ENCODE results near the gene DOK3.

Gene DOK3

GRCh38 chr5:177545487-177546257 is 36.0 kb upstream of the DOK3 start:
- DNase-seq (ENCODE audit: low read depth): peak; percentile 95
- H3K4me3 ChIP-seq (ENCODE audit: low read length): no peak overlapping the region
- TF ChIP-seq, protein P1, sequence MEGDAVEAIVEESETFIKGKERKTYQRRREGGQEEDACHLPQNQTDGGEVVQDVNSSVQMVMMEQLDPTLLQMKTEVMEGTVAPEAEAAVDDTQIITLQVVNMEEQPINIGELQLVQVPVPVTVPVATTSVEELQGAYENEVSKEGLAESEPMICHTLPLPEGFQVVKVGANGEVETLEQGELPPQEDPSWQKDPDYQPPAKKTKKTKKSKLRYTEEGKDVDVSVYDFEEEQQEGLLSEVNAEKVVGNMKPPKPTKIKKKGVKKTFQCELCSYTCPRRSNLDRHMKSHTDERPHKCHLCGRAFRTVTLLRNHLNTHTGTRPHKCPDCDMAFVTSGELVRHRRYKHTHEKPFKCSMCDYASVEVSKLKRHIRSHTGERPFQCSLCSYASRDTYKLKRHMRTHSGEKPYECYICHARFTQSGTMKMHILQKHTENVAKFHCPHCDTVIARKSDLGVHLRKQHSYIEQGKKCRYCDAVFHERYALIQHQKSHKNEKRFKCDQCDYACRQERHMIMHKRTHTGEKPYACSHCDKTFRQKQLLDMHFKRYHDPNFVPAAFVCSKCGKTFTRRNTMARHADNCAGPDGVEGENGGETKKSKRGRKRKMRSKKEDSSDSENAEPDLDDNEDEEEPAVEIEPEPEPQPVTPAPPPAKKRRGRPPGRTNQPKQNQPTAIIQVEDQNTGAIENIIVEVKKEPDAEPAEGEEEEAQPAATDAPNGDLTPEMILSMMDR (conservative IDR thresholded peaks at IDR 0.05; ENCODE audit: low read length): no peak

DNA sequence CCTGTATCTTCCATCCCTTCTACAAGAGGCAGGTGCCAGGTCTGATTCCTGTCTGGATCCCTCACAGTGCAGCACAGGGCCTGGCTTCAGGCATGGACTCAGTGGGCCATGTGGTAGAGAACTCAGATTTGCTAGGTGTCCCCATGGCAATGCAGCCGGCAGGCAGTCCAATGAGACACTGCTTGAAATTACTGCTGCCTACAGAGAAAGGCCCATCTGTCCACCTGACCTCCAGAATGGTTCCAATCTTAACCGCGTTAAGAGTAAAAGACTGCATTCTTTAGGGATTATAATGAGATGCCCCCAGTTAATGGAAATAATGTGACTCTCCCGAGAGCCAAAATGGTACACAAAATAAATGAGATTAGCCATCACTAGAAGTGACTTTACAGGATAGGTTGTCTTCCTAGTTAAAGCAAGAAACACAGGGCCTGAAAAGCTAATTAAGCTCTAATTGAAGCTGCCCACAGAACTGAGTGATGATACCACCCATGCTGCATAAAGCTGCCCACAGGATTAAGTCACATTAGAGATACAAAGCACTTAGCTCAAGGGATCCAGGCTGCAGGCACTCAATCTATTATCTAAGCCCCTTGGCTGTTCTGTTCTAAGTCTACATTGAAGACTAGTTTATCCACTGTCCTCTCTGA is 33.3 kb upstream of the DOK3 start:
- TF ChIP-seq, protein P1 (conservative IDR thresholded peaks at IDR 0.05; ENCODE audit: low read length): no peak
- H3K4me3 ChIP-seq (ENCODE audit: low read length): no peak overlapping the region
- no peak for DNase-seq (ENCODE audit: low read depth)

GRCh38 chr5:177540438-177540837 is 30.8 kb upstream of the DOK3 start:
- no peak for DNase-seq (ENCODE audit: low read depth)
- TF ChIP-seq, protein P1 (conservative IDR thresholded peaks at IDR 0.05; ENCODE audit: low read length): no peak
- H3K4me3 ChIP-seq (ENCODE audit: low read length): no peak overlapping the region

DNA sequence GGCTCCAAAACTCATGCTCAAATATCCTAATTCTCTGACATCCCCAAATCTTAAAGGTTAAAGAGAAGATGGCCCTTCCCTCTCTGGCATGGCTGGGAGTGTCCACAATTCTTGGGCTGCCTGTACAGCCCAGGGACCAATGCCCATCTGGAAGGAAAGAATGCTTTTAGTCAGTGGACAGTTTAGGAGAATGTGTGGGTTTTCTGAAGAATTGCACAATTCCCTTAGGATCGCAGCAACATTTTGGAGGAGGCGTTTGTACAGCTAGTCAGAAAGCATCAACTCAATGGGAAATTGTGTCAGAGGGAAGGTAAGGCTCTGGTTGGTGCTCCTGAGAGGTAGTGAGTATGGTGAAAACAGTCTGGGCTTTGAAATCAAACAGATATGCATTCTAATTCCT is 29.8 kb upstream of the DOK3 start:
- peak; percentile 96 for DNase-seq (ENCODE audit: low read depth)
- TF ChIP-seq, protein P1 (conservative IDR thresholded peaks at IDR 0.05; ENCODE audit: low read length): no peak
- no peak overlapping the region for H3K4me3 ChIP-seq (ENCODE audit: low read length)

- H3K4me3 ChIP-seq (ENCODE audit: low read length): no peak overlapping the region
- TF ChIP-seq, protein P1 (conservative IDR thresholded peaks at IDR 0.05; ENCODE audit: low read length): no peak
Measured at GRCh38 chr5:177538876-177539275, 29.2 kb upstream of the DOK3 start.

GRCh38 chr5:177537389-177538361 is 28.0 kb upstream of the DOK3 start:
- peak; percentile 95 for DNase-seq (ENCODE audit: low read depth)

More at GRCh38 chr5:177538876-177539275, 29.2 kb upstream of the DOK3 start:
- no peak for DNase-seq (ENCODE audit: low read depth)

More at GRCh38 chr5:177537389-177538361, 28.0 kb upstream of the DOK3 start:
- peak overlapping the region; percentile 8 for H3K4me3 ChIP-seq (ENCODE audit: low read length)
- TF ChIP-seq, protein P1 (conservative IDR thresholded peaks at IDR 0.05; ENCODE audit: low read length): no peak
